OCI-LY1 (cell line): Measurements from ENCODE around the gene THSD7A.

Experiments used
- H2AFZ ChIP-seq: fragments of 200-600 bp; sonication (generic), shearing (Covaris generic); 2 replicates; pipeline ENCODE4 v1.6.0; 2014; ENCODE audit warnings: antibody characterized with exemption, mild to moderate bottlenecking, low read length
- H3F3A ChIP-seq: fragments of 200-600 bp; sonication (generic), shearing (Covaris generic); 2 replicates; pipeline ENCODE4 v1.6.0; 2014; ENCODE audit warnings: mild to moderate bottlenecking, antibody characterized with exemption, low read length, moderate library complexity; ENCODE audit not compliant: insufficient read depth
- H3K27ac ChIP-seq: fragments of 200-600 bp; sonication (generic); 2 replicates; pipeline ENCODE4 v1.5.1; 2014; ENCODE audit warnings: low read length, mixed run types, mild to moderate bottlenecking, low read depth; ENCODE audit not compliant: poor library complexity, severe bottlenecking
- H3K27me3 ChIP-seq: fragments of 200-600 bp; sonication (generic); 2 replicates; pipeline ENCODE4 v1.6.0; 2014; ENCODE audit warnings: antibody characterized with exemption, mild to moderate bottlenecking, low read length, moderate library complexity; ENCODE audit not compliant: insufficient read depth
- H3K36me3 ChIP-seq: fragments of 200-600 bp; sonication (generic); 2 replicates; pipeline ENCODE4 v1.6.1; 2014; ENCODE audit warnings: mild to moderate bottlenecking, antibody characterized with exemption, low read length, moderate library complexity, mixed read lengths; ENCODE audit not compliant: insufficient read depth
- H3K4me1 ChIP-seq: fragments of 200-600 bp; sonication (generic); 2 replicates; pipeline ENCODE4 v1.5.1; 2014; ENCODE audit warnings: mild to moderate bottlenecking, low read length, moderate library complexity; ENCODE audit not compliant: insufficient read depth, severe bottlenecking
- H3K4me2 ChIP-seq: fragments of 200-600 bp; sonication (generic), shearing (Covaris generic); 2 replicates; pipeline ENCODE4 v1.6.1; 2014; ENCODE audit warnings: low read length
- H3K4me3 ChIP-seq: fragments of 200-600 bp; sonication (generic); 2 replicates; pipeline ENCODE4 v1.5.1; 2014; ENCODE audit warnings: low read length, low read depth, mild to moderate bottlenecking, mixed read lengths; ENCODE audit not compliant: poor library complexity, severe bottlenecking
- H3K79me2 ChIP-seq: fragments of 200-600 bp; shearing (Covaris generic); 2 replicates; pipeline ENCODE4 v1.6.1; 2016; ENCODE audit warnings: mixed run types, low read length, mixed read lengths; ENCODE audit not compliant: insufficient read depth
- H3K9ac ChIP-seq: fragments of 200-600 bp; sonication (generic), shearing (Covaris generic); 2 replicates; pipeline ENCODE4 v1.6.1; 2014; ENCODE audit warnings: mild to moderate bottlenecking, low read length, mixed read lengths
- H3K9me2 ChIP-seq: fragments of 200-600 bp; sonication (generic), shearing (Covaris generic); 2 replicates; pipeline ENCODE4 v1.6.1; 2014; ENCODE audit warnings: low read depth, mild to moderate bottlenecking, low read length, mixed read lengths
- H3K9me3 ChIP-seq: fragments of 200-600 bp; shearing (Covaris generic); 2 replicates; pipeline ENCODE4 v1.6.1; 2014; ENCODE audit warnings: low read length, mixed read lengths
- H4K20me1 ChIP-seq: fragments of 200-600 bp; sonication (generic), shearing (Covaris generic); 2 replicates; pipeline ENCODE4 v1.6.0; 2016; ENCODE audit warnings: mild to moderate bottlenecking, low read length; ENCODE audit not compliant: insufficient read depth
- CTCF ChIP-seq: fragments of 200-600 bp; sonication (generic), shearing (Covaris generic); IDR thresholded peaks from 2 replicates; pipeline ENCODE4 v1.5.1; 2017; ENCODE audit warnings: mild to moderate bottlenecking, antibody characterized with exemption, low read length, moderate library complexity, mixed read lengths
- EZH2 ChIP-seq: fragments of 200-600 bp; sonication (generic), shearing (Covaris generic); IDR thresholded peaks from 2 replicates; pipeline ENCODE4 v1.8.0; 2017; ENCODE audit warnings: borderline replicate concordance, mixed run types, mild to moderate bottlenecking, antibody characterized with exemption, low read length, moderate library complexity, mixed read lengths

The THSD7A gene

GRCh38 chr7:11746591-11746990 is 85.4 kb downstream of the THSD7A start:
- H3K4me1 ChIP-seq = no peaks in the 10 kb centered on the region
- no peak overlapping the region for H3K9ac ChIP-seq
- H3K27me3 ChIP-seq = no peaks in the 10 kb centered on the region
- no peaks in the 10 kb centered on the region for H3K79me2 ChIP-seq
- no peaks in the 10 kb centered on the region for H3K36me3 ChIP-seq
- TF ChIP-seq EZH2 = no peak
- no peak for TF ChIP-seq CTCF
- no peaks in the 10 kb centered on the region for H3K9me2 ChIP-seq
- no peak overlapping the region for H3K27ac ChIP-seq
- H3K4me2 ChIP-seq = no peak overlapping the region
- H3F3A ChIP-seq = no peaks in the 10 kb centered on the region
- no peak overlapping the region for H3K4me3 ChIP-seq
- no peak overlapping the region for H2AFZ ChIP-seq
- H3K9me3 ChIP-seq = no peaks in the 10 kb centered on the region
- H4K20me1 ChIP-seq = no peaks in the 10 kb centered on the region

- Histone ChIP-seq H3K4me3 (no peak overlapping the region), H3K27me3 (no peaks in the 10 kb centered on the region), H4K20me1 (no peaks in the 10 kb centered on the region), H3F3A (no peaks in the 10 kb centered on the region), H3K36me3 (no peaks in the 10 kb centered on the region), H3K9me3 (no peaks in the 10 kb centered on the region), H3K79me2 (no peaks in the 10 kb centered on the region), H2AFZ (no peak overlapping the region), H3K4me1 (no peaks in the 10 kb centered on the region), H3K4me2 (no peak overlapping the region), H3K9ac (no peak overlapping the region), H3K27ac (no peak overlapping the region), H3K9me2 (no peaks in the 10 kb centered on the region)
- no peak for TF ChIP-seq EZH2
- no peak for TF ChIP-seq CTCF
Measured at GRCh38 chr7:11743548-11743947, 88.5 kb downstream of the THSD7A start.

- H4K20me1 ChIP-seq = no peaks in the 10 kb centered on the region
- H3K9me2 ChIP-seq = no peaks in the 10 kb centered on the region
- H3K4me1 ChIP-seq = no peaks in the 10 kb centered on the region
- TF ChIP-seq EZH2 (no peak), CTCF (no peak)
- no peaks in the 10 kb centered on the region for H3K36me3 ChIP-seq
- no peak overlapping the region for H3K27ac ChIP-seq
- no peak overlapping the region for H3K9ac ChIP-seq
- no peak overlapping the region for H3K4me3 ChIP-seq
- no peaks in the 10 kb centered on the region for H3K27me3 ChIP-seq
- no peaks in the 10 kb centered on the region for H3K9me3 ChIP-seq
- no peaks in the 10 kb centered on the region for H3F3A ChIP-seq
- no peak overlapping the region for H3K4me2 ChIP-seq
- H3K79me2 ChIP-seq = no peaks in the 10 kb centered on the region
- no peak overlapping the region for H2AFZ ChIP-seq
Measured at GRCh38 chr7:11743016-11743415, 89.0 kb downstream of the THSD7A start.
